Panc1 (cell line): Measurements from ENCODE around the gene DCBLD1. TPM values are rescaled to one million over a fixed set of nuclear protein-coding genes. Genes with fewer than 3 reads are reported as not detected.

ENCODE experiments used
- ATAC-seq: fragments of 200-7000 bp; cut with Tn5 transposase; 2 replicates; pipeline ENCODE4 v1.9.1; 2020; ENCODE audit warnings: mild to moderate bottlenecking, moderate library complexity
- BruUV-seq: library from RNA; stranded (reverse); fragments of 400-500 nt; replicated peaks from 2 replicates; lab custom pipeline; 2021; lab: Mats Ljungman, UMichigan
- CTCF ChIA-PET: fragments of 300-600 bp; sonication (Branson Sonifier 250); formaldehyde crosslinking; loops from one replicate; lab custom pipeline; 2022; ENCODE audit warnings: antibody characterized with exemption; lab: Charles Lee
- POLR2A ChIA-PET: fragments of 300-600 bp; sonication (Branson Sonifier 250); formaldehyde crosslinking; loops from one replicate; lab custom pipeline; 2022; ENCODE audit warnings: antibody characterized with exemption; lab: Charles Lee
- DNase-seq: peaks from one replicate; pipeline ENCODE4 v3.0.0-alpha.2; 2010; ENCODE audit warnings: low read depth, low spot score
- H3K27ac ChIP-seq: 2 replicates; pipeline ENCODE4 v1.5.1; 2011; ENCODE audit warnings: mild to moderate bottlenecking, low read length, inconsistent platforms
- H3K27me3 ChIP-seq: fragments of 200-500 bp; sonication (Bioruptor generic); 2 replicates; pipeline ENCODE4 v1.6.0; 2014; ENCODE audit warnings: low read length, inconsistent platforms; ENCODE audit not compliant: control insufficient read depth, insufficient read depth
- H3K36me3 ChIP-seq: fragments of 200-500 bp; sonication (Bioruptor generic); 2 replicates; pipeline ENCODE4 v1.5.1; 2014; ENCODE audit warnings: inconsistent platforms, mild to moderate bottlenecking, low read length, moderate library complexity; ENCODE audit not compliant: control insufficient read depth, insufficient read depth
- H3K4me1 ChIP-seq: 2 replicates; pipeline ENCODE4 v1.5.1; 2011; ENCODE audit warnings: inconsistent platforms, mild to moderate bottlenecking, low read length, moderate library complexity; ENCODE audit not compliant: control insufficient read depth, insufficient read depth
- H3K4me3 ChIP-seq, 2 experiments: 2 replicates each; pipeline ENCODE4 v1.5.1; 2011 to 2012; ENCODE audit warnings: low read depth in 2 of 2, low read length in 2 of 2, mild to moderate bottlenecking in 2 of 2, inconsistent platforms in 1 of 2, moderate library complexity in 1 of 2
- H3K9me3 ChIP-seq: fragments of 200-500 bp; sonication (Bioruptor generic); 2 replicates; pipeline ENCODE4 v1.5.1; 2014; ENCODE audit warnings: low read depth, mild to moderate bottlenecking, inconsistent platforms, low read length, moderate library complexity; ENCODE audit not compliant: control insufficient read depth, insufficient read depth
- CTCF ChIP-seq: fragments of 450-650 bp; IDR thresholded peaks from 2 replicates; pipeline ENCODE4 v1.5.1; 2017; ENCODE audit warnings: mild to moderate bottlenecking
- POLR2AphosphoS5 ChIP-seq: IDR thresholded peaks from 2 replicates; pipeline ENCODE4 v1.6.1; 2012; ENCODE audit warnings: mild to moderate bottlenecking, low read depth, low read length, moderate library complexity
- REST ChIP-seq, 2 experiments: IDR thresholded peaks; 2 replicates each; pipeline ENCODE4 v1.6.1; 2011 to 2012; ENCODE audit warnings: low read depth in 2 of 2, control low read depth in 1 of 2, low read length in 1 of 2, mild to moderate bottlenecking in 1 of 2, moderate library complexity in 1 of 2; ENCODE audit not compliant: insufficient read depth in 1 of 2
- SIN3A ChIP-seq: IDR thresholded peaks from 2 replicates; pipeline ENCODE4 v1.6.1; 2012; ENCODE audit warnings: low read depth, mild to moderate bottlenecking, low read length, moderate library complexity, borderline replicate concordance; ENCODE audit not compliant: insufficient read depth
- TCF7L2 ChIP-seq: IDR thresholded peaks from 2 replicates; pipeline ENCODE4 v1.6.1; 2011; ENCODE audit warnings: mild to moderate bottlenecking, low read depth, low read length, inconsistent platforms
- in situ Hi-C: cut with HindIII; loops from 2 replicates; pipeline ENCODE4 v1.10.0; 2016; ENCODE audit warnings: low sequenced_read_pairs, low pct_unique_long_range_greater_than_20kb
- intact Hi-C: fragments of 100-400 bp; cut with micrococcal nuclease; formaldehyde crosslinking; loops from one replicate; pipeline ENCODE4 v1.10.0; 2022; ENCODE audit not compliant: unreplicated experiment
- total RNA-seq: library from RNA; stranded (reverse); gene quantifications from one replicate; pipeline ENCODE4 v1.2.1, GENCODE V29; 2021; ENCODE audit not compliant: unreplicated experiment

Gene DCBLD1
- total RNA-seq, 1 experiment from 2014 or later, result 29.0 TPM

GRCh38 chr6:117463762-117464665 is 18.5 kb upstream of the DCBLD1 start:
- ChIA-PET POLR2A (no interaction called here), CTCF (interaction anchor here (1.9 kb wide), 1 partner anchor 14 kb away, joined by 5 read pairs; no protein-coding TSS in a partner anchor)
- TF ChIP-seq TCF7L2 (no peak), SIN3A (no peak)
- DNase-seq (peak; percentile 36), ATAC-seq (peak; percentile 90)
- no TSS peak for BruUV-seq
- intact Hi-C loops (no loop called here), in situ Hi-C loops (no loop called here)
- Histone ChIP-seq H3K27me3 (no peaks in the 10 kb centered on the region), H3K4me3 (no peak overlapping the region), H3K9me3 (no peaks in the 10 kb centered on the region), H3K4me1 (no peaks in the 10 kb centered on the region), H3K27ac (no peak overlapping the region), H3K36me3 (no peaks in the 10 kb centered on the region)

- in situ Hi-C loops, result no loop called here
- Histone ChIP-seq H3K9me3 (no peaks in the 10 kb centered on the region), H3K4me3 (no peak overlapping the region), H3K27ac (no peak overlapping the region), H3K4me1 (no peaks in the 10 kb centered on the region), H3K36me3 (no peaks in the 10 kb centered on the region), H3K27me3 (no peaks in the 10 kb centered on the region)
- no peak for TF ChIP-seq SIN3A
- TF ChIP-seq REST (IDR thresholded peaks at IDR 0.05; ENCODE audit: insufficient read depth in 1 of 2, low read depth in 2 of 2, low read length in 1 of 2), result no peak
- no peak for TF ChIP-seq TCF7L2
- no peak for TF ChIP-seq POLR2AphosphoS5
- no peak for TF ChIP-seq CTCF
- DNase-seq, result no peak
- BruUV-seq, result no TSS peak
- ChIA-PET CTCF (interaction anchor here (1.9 kb wide), 1 partner anchor 15 kb away, joined by 5 read pairs; no protein-coding TSS in a partner anchor), POLR2A (no interaction called here)
- intact Hi-C loops, result no loop called here
- ATAC-seq, result peak; percentile 55; the same call in 1 of the 2 replicates
Measured at GRCh38 chr6:117464700-117465099, 17.8 kb upstream of the DCBLD1 start.
